ENCODE data around the gene KCNK3.

- TF ChIP-seq, protein P1, sequence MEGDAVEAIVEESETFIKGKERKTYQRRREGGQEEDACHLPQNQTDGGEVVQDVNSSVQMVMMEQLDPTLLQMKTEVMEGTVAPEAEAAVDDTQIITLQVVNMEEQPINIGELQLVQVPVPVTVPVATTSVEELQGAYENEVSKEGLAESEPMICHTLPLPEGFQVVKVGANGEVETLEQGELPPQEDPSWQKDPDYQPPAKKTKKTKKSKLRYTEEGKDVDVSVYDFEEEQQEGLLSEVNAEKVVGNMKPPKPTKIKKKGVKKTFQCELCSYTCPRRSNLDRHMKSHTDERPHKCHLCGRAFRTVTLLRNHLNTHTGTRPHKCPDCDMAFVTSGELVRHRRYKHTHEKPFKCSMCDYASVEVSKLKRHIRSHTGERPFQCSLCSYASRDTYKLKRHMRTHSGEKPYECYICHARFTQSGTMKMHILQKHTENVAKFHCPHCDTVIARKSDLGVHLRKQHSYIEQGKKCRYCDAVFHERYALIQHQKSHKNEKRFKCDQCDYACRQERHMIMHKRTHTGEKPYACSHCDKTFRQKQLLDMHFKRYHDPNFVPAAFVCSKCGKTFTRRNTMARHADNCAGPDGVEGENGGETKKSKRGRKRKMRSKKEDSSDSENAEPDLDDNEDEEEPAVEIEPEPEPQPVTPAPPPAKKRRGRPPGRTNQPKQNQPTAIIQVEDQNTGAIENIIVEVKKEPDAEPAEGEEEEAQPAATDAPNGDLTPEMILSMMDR (IDR thresholded peaks at IDR 0.05), result no peak
- TF ChIP-seq POLR2AphosphoS5 (IDR thresholded peaks at IDR 0.05) (no peak), POLR2A (IDR thresholded peaks at IDR 0.05) (no peak)
Measured at GRCh38 chr2:26679867-26680266, 12.7 kb upstream of the KCNK3 start.
